ENCODE measurements around the gene MESD.

Gene MESD

GRCh38 chr15:80986487-80986886 lies 3.1 kb downstream of the MESD start:
- peak overlapping the region; percentile 56 for H3K4me3 Mint-ChIP-seq
- peaks cover 11% of the 10 kb centered on the region for H3K36me3 Mint-ChIP-seq
- peaks cover 68% of the 10 kb centered on the region for H3K4me1 Mint-ChIP-seq
- no peaks in the 10 kb centered on the region for H3K9me3 Mint-ChIP-seq
- H3K27me3 Mint-ChIP-seq: no peaks in the 10 kb centered on the region
- H3K27ac Mint-ChIP-seq: no peak overlapping the region

GRCh38 chr15:80985981-80986380 lies 3.6 kb downstream of the MESD start:
- H3K4me3 Mint-ChIP-seq: peak overlapping the region; percentile 13
- peaks cover 63% of the 10 kb centered on the region for H3K4me1 Mint-ChIP-seq
- no peaks in the 10 kb centered on the region for H3K27me3 Mint-ChIP-seq
- no peak overlapping the region for H3K27ac Mint-ChIP-seq
- H3K9me3 Mint-ChIP-seq: no peaks in the 10 kb centered on the region
- H3K36me3 Mint-ChIP-seq: peaks cover 11% of the 10 kb centered on the region

- H3K36me3 Mint-ChIP-seq: peaks cover 11% of the 10 kb centered on the region
- no peaks in the 10 kb centered on the region for H3K27me3 Mint-ChIP-seq
- peak overlapping the region; percentile 47 for H3K4me3 Mint-ChIP-seq
- peaks cover 60% of the 10 kb centered on the region for H3K4me1 Mint-ChIP-seq
- H3K27ac Mint-ChIP-seq: peak overlapping the region; percentile 1
- no peaks in the 10 kb centered on the region for H3K9me3 Mint-ChIP-seq
Measured at GRCh38 chr15:80984856-80985255, 4.8 kb downstream of the MESD start.

- no peak overlapping the region for H3K4me3 Mint-ChIP-seq
- no peaks in the 10 kb centered on the region for H3K27me3 Mint-ChIP-seq
- no peak overlapping the region for H3K27ac Mint-ChIP-seq
- H3K4me1 Mint-ChIP-seq: peaks cover 67% of the 10 kb centered on the region
- peaks cover 19% of the 10 kb centered on the region for H3K36me3 Mint-ChIP-seq
- H3K9me3 Mint-ChIP-seq: no peaks in the 10 kb centered on the region
Measured at GRCh38 chr15:80982839-80983238, 6.8 kb downstream of the MESD start.

- Mint-ChIP-seq H3K27ac (peak overlapping the region; percentile 76), H3K27me3 (no peaks in the 10 kb centered on the region), H3K4me1 (peaks cover 71% of the 10 kb centered on the region)
Measured at GRCh38 chr15:80982205-80982604, 7.4 kb downstream of the MESD start.

GRCh38 chr15:80979538-80980200 lies 9.9 kb downstream of the MESD start:
- Mint-ChIP-seq H3K27ac (peak overlapping the region; percentile 89), H3K9me3 (no peaks in the 10 kb centered on the region), H3K27me3 (no peaks in the 10 kb centered on the region), H3K4me3 (no peak overlapping the region), H3K4me1 (peaks cover 71% of the 10 kb centered on the region), H3K36me3 (peaks cover 19% of the 10 kb centered on the region)

More at GRCh38 chr15:80982205-80982604, 7.4 kb downstream of the MESD start:
- Mint-ChIP-seq H3K9me3 (no peaks in the 10 kb centered on the region), H3K4me3 (no peak overlapping the region), H3K36me3 (peaks cover 19% of the 10 kb centered on the region)

GRCh38 chr15:80978685-80979329 lies 10.8 kb downstream of the MESD start:
- H3K4me3 Mint-ChIP-seq: no peak overlapping the region
- peaks cover 72% of the 10 kb centered on the region for H3K4me1 Mint-ChIP-seq
- H3K27ac Mint-ChIP-seq: peak overlapping the region; percentile 89
- no peaks in the 10 kb centered on the region for H3K9me3 Mint-ChIP-seq
- H3K36me3 Mint-ChIP-seq: peaks cover 15% of the 10 kb centered on the region
- H3K27me3 Mint-ChIP-seq: no peaks in the 10 kb centered on the region

- Mint-ChIP-seq H3K27ac (peak overlapping the region; percentile 80), H3K27me3 (no peaks in the 10 kb centered on the region), H3K4me1 (peaks cover 65% of the 10 kb centered on the region), H3K9me3 (no peaks in the 10 kb centered on the region), H3K4me3 (no peak overlapping the region), H3K36me3 (peaks cover 15% of the 10 kb centered on the region)
Measured at GRCh38 chr15:80977627-80978036, 12.0 kb downstream of the MESD start.

- Mint-ChIP-seq H3K9me3 (no peaks in the 10 kb centered on the region), H3K36me3 (peaks cover 13% of the 10 kb centered on the region)
Measured at GRCh38 chr15:80976851-80977250, 12.8 kb downstream of the MESD start.

GRCh38 chr15:80974914-80975313 lies 14.7 kb downstream of the MESD start:
- no peak overlapping the region for H3K4me3 Mint-ChIP-seq
- H3K4me1 Mint-ChIP-seq: peaks cover 60% of the 10 kb centered on the region
- H3K27me3 Mint-ChIP-seq: no peaks in the 10 kb centered on the region
- H3K36me3 Mint-ChIP-seq: peaks cover 13% of the 10 kb centered on the region
- no peak overlapping the region for H3K27ac Mint-ChIP-seq
- H3K9me3 Mint-ChIP-seq: no peaks in the 10 kb centered on the region

More at GRCh38 chr15:80976851-80977250, 12.8 kb downstream of the MESD start:
- Mint-ChIP-seq H3K4me3 (no peak overlapping the region), H3K4me1 (peaks cover 57% of the 10 kb centered on the region), H3K27me3 (no peaks in the 10 kb centered on the region), H3K27ac (peak overlapping the region; percentile 48)

GRCh38 chr15:80972276-80972675 lies 17.3 kb downstream of the MESD start:
- Mint-ChIP-seq H3K4me1 (peaks cover 38% of the 10 kb centered on the region), H3K27ac (no peak overlapping the region), H3K27me3 (no peaks in the 10 kb centered on the region), H3K4me3 (no peak overlapping the region), H3K9me3 (no peaks in the 10 kb centered on the region), H3K36me3 (peaks cover 2% of the 10 kb centered on the region)

- H3K27ac Mint-ChIP-seq: peak overlapping the region; percentile 23
- peaks cover 28% of the 10 kb centered on the region for H3K4me1 Mint-ChIP-seq
- no peak overlapping the region for H3K4me3 Mint-ChIP-seq
- peaks cover 5% of the 10 kb centered on the region for H3K36me3 Mint-ChIP-seq
- no peaks in the 10 kb centered on the region for H3K27me3 Mint-ChIP-seq
- H3K9me3 Mint-ChIP-seq: no peaks in the 10 kb centered on the region
Measured at GRCh38 chr15:80971143-80971542, 18.5 kb downstream of the MESD start.

GRCh38 chr15:80970658-80971057 lies 19.0 kb downstream of the MESD start:
- H3K4me1 Mint-ChIP-seq: peaks cover 27% of the 10 kb centered on the region
- H3K9me3 Mint-ChIP-seq: no peaks in the 10 kb centered on the region
- H3K27ac Mint-ChIP-seq: peak overlapping the region; percentile 23
- no peaks in the 10 kb centered on the region for H3K27me3 Mint-ChIP-seq
- H3K36me3 Mint-ChIP-seq: peaks cover 5% of the 10 kb centered on the region
- H3K4me3 Mint-ChIP-seq: no peak overlapping the region

GRCh38 chr15:80970018-80970657 lies 19.5 kb downstream of the MESD start:
- H3K4me1 Mint-ChIP-seq: peaks cover 22% of the 10 kb centered on the region
- no peaks in the 10 kb centered on the region for H3K27me3 Mint-ChIP-seq
- H3K36me3 Mint-ChIP-seq: peaks cover 6% of the 10 kb centered on the region

GRCh38 chr15:80969316-80969715 lies 20.3 kb downstream of the MESD start:
- Mint-ChIP-seq H3K4me3 (no peak overlapping the region), H3K9me3 (no peaks in the 10 kb centered on the region), H3K36me3 (peaks cover 13% of the 10 kb centered on the region), H3K4me1 (peaks cover 16% of the 10 kb centered on the region), H3K27ac (no peak overlapping the region), H3K27me3 (no peaks in the 10 kb centered on the region)

More at GRCh38 chr15:80970018-80970657, 19.5 kb downstream of the MESD start:
- Mint-ChIP-seq H3K9me3 (no peaks in the 10 kb centered on the region), H3K4me3 (no peak overlapping the region), H3K27ac (no peak overlapping the region)

- H3K4me1 Mint-ChIP-seq: peaks cover 22% of the 10 kb centered on the region
- no peak overlapping the region for H3K4me3 Mint-ChIP-seq
- no peak overlapping the region for H3K27ac Mint-ChIP-seq
- no peaks in the 10 kb centered on the region for H3K9me3 Mint-ChIP-seq
- H3K27me3 Mint-ChIP-seq: no peaks in the 10 kb centered on the region
- H3K36me3 Mint-ChIP-seq: peaks cover 23% of the 10 kb centered on the region
Measured at GRCh38 chr15:80967991-80968510, 21.6 kb downstream of the MESD start.
